Measurements from ENCODE around the gene TBC1D2. TPM values are rescaled to one million over a fixed set of nuclear protein-coding genes. Genes with fewer than 3 reads are reported as not detected.

Gene TBC1D2
- total RNA-seq, 3 donors from 2014 or later (not counting 1 experiment from before 2014, with no cell fraction given): 5.0 to 8.9 (median 7.0) TPM

GRCh38 chr9:98191671-98192502, 63.6 kb downstream of the TBC1D2 start:
- H3K4me1 Mint-ChIP-seq: peaks cover 0 to 13% of the 10 kb centered on the region in 2 donors
- Histone ChIP-seq H3K9me3 (ENCODE audit: control insufficient read depth, insufficient read depth, low read length) (no peaks in the 10 kb centered on the region), H3K4me3 (ENCODE audit: low read length) (peak overlapping the region; percentile 67), H3K27ac (ENCODE audit: low read length) (no peak overlapping the region), H3K36me3 (ENCODE audit: control insufficient read depth, insufficient read depth, low read length) (no peaks in the 10 kb centered on the region), H3K27me3 (ENCODE audit: control insufficient read depth, insufficient read depth, low read length) (no peaks in the 10 kb centered on the region), H3K4me1 (ENCODE audit: control insufficient read depth, insufficient read depth, low read length) (peaks cover 19% of the 10 kb centered on the region)
- H3K27ac Mint-ChIP-seq: peak overlapping the region in 1 of 2 donors; percentile 58
- no peaks in the 10 kb centered on the region for H3K36me3 Mint-ChIP-seq
- H3K9me3 Mint-ChIP-seq: no peaks in the 10 kb centered on the region
- ATAC-seq (peak; percentile 28 to 43 (median 32)), DNase-seq (peak in 1 of 2 donors; percentile 57)
- intact Hi-C loops (cut with micrococcal nuclease): loop anchor here (1.0 to 5.0 kb wide), 2 partner anchors 65 to 74 kb away; partner anchors contain the start of gene TBC1D2
- peaks cover 0 to 5% of the 10 kb centered on the region in 2 donors for H3K27me3 Mint-ChIP-seq (ENCODE audit: low read depth in 2 of 2)
- WGBS (ENCODE audit: insufficient coverage): 12% methylated on average over 46 of the region's 47 CpGs
- H3K4me3 Mint-ChIP-seq: peak overlapping the region; percentile 79
- no peak for TF ChIP-seq CTCF (IDR thresholded peaks at IDR 0.05)

GRCh38 chr9:98191181-98191608, 64.3 kb downstream of the TBC1D2 start:
- Histone ChIP-seq H3K4me1 (ENCODE audit: control insufficient read depth, insufficient read depth, low read length) (peaks cover 19% of the 10 kb centered on the region), H3K27ac (ENCODE audit: low read length) (no peak overlapping the region)
- WGBS (ENCODE audit: insufficient coverage): 96% methylated on average over 5 of the region's 5 CpGs

GRCh38 chr9:98190757-98191105, 64.7 kb downstream of the TBC1D2 start:
- DNase-seq (no peak), ATAC-seq (no peak)
- no peaks in the 10 kb centered on the region for H3K36me3 Mint-ChIP-seq
- H3K4me1 ChIP-seq (ENCODE audit: control insufficient read depth, insufficient read depth, low read length): peaks cover 19% of the 10 kb centered on the region
- H3K27me3 Mint-ChIP-seq (ENCODE audit: low read depth in 2 of 2): peaks cover 0 to 5% of the 10 kb centered on the region in 2 donors
- H3K4me3 Mint-ChIP-seq: peak overlapping the region; percentile 79
- no peaks in the 10 kb centered on the region for H3K36me3 ChIP-seq (ENCODE audit: control insufficient read depth, insufficient read depth, low read length)
- no peaks in the 10 kb centered on the region for H3K27me3 ChIP-seq (ENCODE audit: control insufficient read depth, insufficient read depth, low read length)
- no peak overlapping the region for H3K27ac ChIP-seq (ENCODE audit: low read length)
- no peak overlapping the region for H3K27ac Mint-ChIP-seq
- 96% methylated on average over 5 of the region's 5 CpGs for WGBS (ENCODE audit: insufficient coverage)
- H3K4me3 ChIP-seq (ENCODE audit: low read length): no peak overlapping the region
- no peak for TF ChIP-seq CTCF (IDR thresholded peaks at IDR 0.05)
- H3K4me1 Mint-ChIP-seq: peaks cover 0 to 13% of the 10 kb centered on the region in 2 donors
- H3K9me3 ChIP-seq (ENCODE audit: control insufficient read depth, insufficient read depth, low read length): no peaks in the 10 kb centered on the region
- intact Hi-C loops (cut with micrococcal nuclease): loop anchor here (5.0 kb wide), 1 partner anchor 67 kb away; the partner anchor contains the start of gene TBC1D2
- no peaks in the 10 kb centered on the region for H3K9me3 Mint-ChIP-seq

More at GRCh38 chr9:98191181-98191608, 64.3 kb downstream of the TBC1D2 start:
- DNase-seq: no peak
- Mint-ChIP-seq H3K4me1 (peaks cover 0 to 13% of the 10 kb centered on the region in 2 donors), H3K27me3 (ENCODE audit: low read depth in 2 of 2) (peaks cover 0 to 5% of the 10 kb centered on the region in 2 donors), H3K36me3 (no peaks in the 10 kb centered on the region), H3K9me3 (no peaks in the 10 kb centered on the region), H3K27ac (no peak overlapping the region), H3K4me3 (peak overlapping the region; percentile 79)
- intact Hi-C loops (cut with micrococcal nuclease): loop anchor here (5.0 kb wide), 1 partner anchor 66 kb away; the partner anchor contains the start of gene TBC1D2
- Histone ChIP-seq H3K4me3 (ENCODE audit: low read length) (no peak overlapping the region), H3K9me3 (ENCODE audit: control insufficient read depth, insufficient read depth, low read length) (no peaks in the 10 kb centered on the region), H3K36me3 (ENCODE audit: control insufficient read depth, insufficient read depth, low read length) (no peaks in the 10 kb centered on the region), H3K27me3 (ENCODE audit: control insufficient read depth, insufficient read depth, low read length) (no peaks in the 10 kb centered on the region)
- ATAC-seq: no peak
- TF ChIP-seq CTCF (IDR thresholded peaks at IDR 0.05): no peak
